ENCODE data around the gene PSME2.
A peak's percentile ranks its signal among the peaks of the same experiment; 100 is the strongest.

The PSME2 gene

GRCh38 chr14:24146453-24146977, at the start of gene PSME2:
Gene PSME2 (minus strand): TSS chr14:24146610. CDS start chr14:24146581, 29 bp downstream.
- peak; percentile 99 for DNase-seq

GRCh38 chr14:24195186-24196070, 49.0 kb upstream of the PSME2 start, which contains the start of gene TM9SF1:
Gene TM9SF1 (minus strand): TSS chr14:24195441. CDS start chr14:24195019, 422 bp downstream.
- peak; percentile 37 for DNase-seq

- DNase-seq, result no peak
Measured at GRCh38 chr14:24194873-24195185, 48.4 kb upstream of the PSME2 start.

GRCh38 chr14:24194186-24194872, 47.9 kb upstream of the PSME2 start:
- no peak for DNase-seq

- no peak for DNase-seq
Measured at GRCh38 chr14:24192933-24193332, 46.5 kb upstream of the PSME2 start.

GRCh38 chr14:24190416-24190815, 44.0 kb upstream of the PSME2 start:
- DNase-seq, result no peak

- DNase-seq, result no peak
Measured at GRCh38 chr14:24189460-24189859, 43.0 kb upstream of the PSME2 start.

- no peak for DNase-seq
Measured at GRCh38 chr14:24189059-24189375, 42.6 kb upstream of the PSME2 start.

- DNase-seq, result peak; percentile 95
Measured at GRCh38 chr14:24188251-24189058, 42.0 kb upstream of the PSME2 start, which contains the start of gene IPO4. Gene IPO4 (minus strand): TSS chr14:24188816. CDS start chr14:24188787, 29 bp downstream.

- no peak for DNase-seq
Measured at GRCh38 chr14:24187539-24187915, 41.1 kb upstream of the PSME2 start.

- no peak for DNase-seq
Measured at GRCh38 chr14:24186831-24187538, 40.6 kb upstream of the PSME2 start.

GRCh38 chr14:24185741-24186140, 39.3 kb upstream of the PSME2 start:
- DNase-seq, result no peak

GRCh38 chr14:24185026-24185425, 38.6 kb upstream of the PSME2 start:
- DNase-seq, result no peak

- DNase-seq, result no peak
Measured at GRCh38 chr14:24184104-24184970, 37.9 kb upstream of the PSME2 start.

- DNase-seq, result no peak
Measured at GRCh38 chr14:24183014-24183481, 36.6 kb upstream of the PSME2 start.

- no peak for DNase-seq
Measured at GRCh38 chr14:24182110-24182882, 35.9 kb upstream of the PSME2 start.

- no peak for DNase-seq
Measured at GRCh38 chr14:24181371-24182077, 35.1 kb upstream of the PSME2 start.

GRCh38 chr14:24179961-24180796, 33.8 kb upstream of the PSME2 start:
- DNase-seq, result no peak
